Raji (cell line): ENCODE results near the gene SAMD11.

ENCODE experiments used
- POLR2A ChIP-seq: IDR thresholded peaks from 2 replicates; pipeline ENCODE4 v1.6.1; 2011; ENCODE audit warnings: low read depth, low read length, control low read depth; ENCODE audit not compliant: insufficient read depth

SAMD11 gene

GRCh38 chr1:914131-914890, 9.4 kb upstream of the SAMD11 start:
- no peak for TF ChIP-seq POLR2A

- no peak for TF ChIP-seq POLR2A
Observed at GRCh38 chr1:914891-915280, 8.8 kb upstream of the SAMD11 start.

- no peak for TF ChIP-seq POLR2A
Observed at GRCh38 chr1:915295-916172, 8.2 kb upstream of the SAMD11 start.

GRCh38 chr1:916173-917075, 7.3 kb upstream of the SAMD11 start:
- no peak for TF ChIP-seq POLR2A

- no peak for TF ChIP-seq POLR2A
Observed at GRCh38 chr1:917076-917459, 6.7 kb upstream of the SAMD11 start.

GRCh38 chr1:917466-918091, 6.1 kb upstream of the SAMD11 start:
- no peak for TF ChIP-seq POLR2A

- TF ChIP-seq POLR2A = no peak
Observed at GRCh38 chr1:918353-918752, 5.4 kb upstream of the SAMD11 start.

GRCh38 chr1:918843-919242, 4.9 kb upstream of the SAMD11 start:
- TF ChIP-seq POLR2A = no peak

GRCh38 chr1:919271-919872, 4.4 kb upstream of the SAMD11 start:
- TF ChIP-seq POLR2A = no peak

- no peak for TF ChIP-seq POLR2A
Observed at GRCh38 chr1:920010-920409, 3.7 kb upstream of the SAMD11 start.

- TF ChIP-seq POLR2A = no peak
Observed at GRCh38 chr1:920521-920920, 3.2 kb upstream of the SAMD11 start.

- no peak; the same call in 1 of the 2 replicates for TF ChIP-seq POLR2A
Observed at GRCh38 chr1:921011-921837, 2.5 kb upstream of the SAMD11 start.

GRCh38 chr1:923991-924655, 400 bp downstream of the SAMD11 start:
- no peak for TF ChIP-seq POLR2A
